ENCODE results near the gene UNC5B.

The UNC5B gene

GRCh38 chr10:71302874-71303568, 90.7 kb downstream of the UNC5B start:
- H3K27ac ChIP-seq (ENCODE audit: low read length) = no peak overlapping the region
- no peaks in the 10 kb centered on the region for H4K20me1 ChIP-seq (ENCODE audit: insufficient read depth, low read length)
- H3K36me3 ChIP-seq (replicated peaks; ENCODE audit: insufficient read depth, low read length) = no peaks in the 10 kb centered on the region
- H3K9me2 ChIP-seq (replicated peaks; ENCODE audit: insufficient read depth, low read length) = no peaks in the 10 kb centered on the region
- H2AFZ ChIP-seq (ENCODE audit: low read length) = no peak overlapping the region
- H3F3A ChIP-seq (ENCODE audit: insufficient read depth, low read length) = no peaks in the 10 kb centered on the region
- peak; percentile 68 for DNase-seq
- H3K4me1 ChIP-seq (ENCODE audit: low read length) = no peaks in the 10 kb centered on the region
- peaks cover 54% of the 10 kb centered on the region for H3K27me3 ChIP-seq (replicated peaks; ENCODE audit: insufficient read depth, low read length)
- H3K4me3 ChIP-seq (ENCODE audit: low read length) = no peak overlapping the region
- no peaks in the 10 kb centered on the region for H3K9me3 ChIP-seq (replicated peaks; ENCODE audit: insufficient read depth, low read length)
- TF ChIP-seq EZH2phosphoT487 (IDR thresholded peaks at IDR 0.05; ENCODE audit: low read length) (no peak), EZH2 (optimal IDR thresholded peaks at IDR 0.05; ENCODE audit: low read depth, low read length) (no peak)
- TF ChIP-seq, protein P1, sequence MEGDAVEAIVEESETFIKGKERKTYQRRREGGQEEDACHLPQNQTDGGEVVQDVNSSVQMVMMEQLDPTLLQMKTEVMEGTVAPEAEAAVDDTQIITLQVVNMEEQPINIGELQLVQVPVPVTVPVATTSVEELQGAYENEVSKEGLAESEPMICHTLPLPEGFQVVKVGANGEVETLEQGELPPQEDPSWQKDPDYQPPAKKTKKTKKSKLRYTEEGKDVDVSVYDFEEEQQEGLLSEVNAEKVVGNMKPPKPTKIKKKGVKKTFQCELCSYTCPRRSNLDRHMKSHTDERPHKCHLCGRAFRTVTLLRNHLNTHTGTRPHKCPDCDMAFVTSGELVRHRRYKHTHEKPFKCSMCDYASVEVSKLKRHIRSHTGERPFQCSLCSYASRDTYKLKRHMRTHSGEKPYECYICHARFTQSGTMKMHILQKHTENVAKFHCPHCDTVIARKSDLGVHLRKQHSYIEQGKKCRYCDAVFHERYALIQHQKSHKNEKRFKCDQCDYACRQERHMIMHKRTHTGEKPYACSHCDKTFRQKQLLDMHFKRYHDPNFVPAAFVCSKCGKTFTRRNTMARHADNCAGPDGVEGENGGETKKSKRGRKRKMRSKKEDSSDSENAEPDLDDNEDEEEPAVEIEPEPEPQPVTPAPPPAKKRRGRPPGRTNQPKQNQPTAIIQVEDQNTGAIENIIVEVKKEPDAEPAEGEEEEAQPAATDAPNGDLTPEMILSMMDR (IDR thresholded peaks at IDR 0.05; ENCODE audit: low read length) = peak; percentile 57
- no peak overlapping the region for H3K4me2 ChIP-seq (ENCODE audit: low read depth, low read length)
- H3K79me2 ChIP-seq (ENCODE audit: low read length) = no peaks in the 10 kb centered on the region
- no peak overlapping the region for H3K9ac ChIP-seq (ENCODE audit: low read length)

DNA sequence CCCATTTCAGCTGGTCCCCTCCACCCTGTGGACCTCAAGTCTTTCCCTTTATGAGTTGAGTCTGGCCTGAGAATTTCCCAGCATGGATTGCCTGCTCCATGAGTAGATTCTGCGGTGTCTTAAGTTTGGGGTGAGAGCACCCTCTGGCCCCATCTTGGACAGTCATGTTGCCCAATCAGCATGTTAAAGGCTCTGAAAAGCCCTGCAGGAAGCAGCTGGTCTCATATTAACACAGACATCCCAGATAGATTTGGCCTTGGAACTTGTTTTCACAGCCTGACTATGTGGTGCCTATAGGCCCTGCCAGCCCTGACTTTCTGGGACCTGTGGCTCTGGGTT, 91.2 kb downstream of the UNC5B start:
- DNase-seq = no peak
- Histone ChIP-seq H3K4me1 (ENCODE audit: low read length) (no peaks in the 10 kb centered on the region), H3K4me3 (ENCODE audit: low read length) (no peak overlapping the region), H3K79me2 (ENCODE audit: low read length) (no peaks in the 10 kb centered on the region), H3K9me2 (replicated peaks; ENCODE audit: insufficient read depth, low read length) (no peaks in the 10 kb centered on the region), H3K36me3 (replicated peaks; ENCODE audit: insufficient read depth, low read length) (no peaks in the 10 kb centered on the region), H4K20me1 (ENCODE audit: insufficient read depth, low read length) (no peaks in the 10 kb centered on the region), H3K4me2 (ENCODE audit: low read depth, low read length) (no peak overlapping the region), H3K27me3 (replicated peaks; ENCODE audit: insufficient read depth, low read length) (peaks cover 49% of the 10 kb centered on the region), H2AFZ (ENCODE audit: low read length) (no peak overlapping the region), H3K27ac (ENCODE audit: low read length) (no peak overlapping the region), H3K9ac (ENCODE audit: low read length) (no peak overlapping the region), H3F3A (ENCODE audit: insufficient read depth, low read length) (no peaks in the 10 kb centered on the region), H3K9me3 (replicated peaks; ENCODE audit: insufficient read depth, low read length) (no peaks in the 10 kb centered on the region)
- TF ChIP-seq, protein P1 (IDR thresholded peaks at IDR 0.05; ENCODE audit: low read length) = no peak
- TF ChIP-seq EZH2 (optimal IDR thresholded peaks at IDR 0.05; ENCODE audit: low read depth, low read length) = no peak
- no peak for TF ChIP-seq EZH2phosphoT487 (IDR thresholded peaks at IDR 0.05; ENCODE audit: low read length)

DNA sequence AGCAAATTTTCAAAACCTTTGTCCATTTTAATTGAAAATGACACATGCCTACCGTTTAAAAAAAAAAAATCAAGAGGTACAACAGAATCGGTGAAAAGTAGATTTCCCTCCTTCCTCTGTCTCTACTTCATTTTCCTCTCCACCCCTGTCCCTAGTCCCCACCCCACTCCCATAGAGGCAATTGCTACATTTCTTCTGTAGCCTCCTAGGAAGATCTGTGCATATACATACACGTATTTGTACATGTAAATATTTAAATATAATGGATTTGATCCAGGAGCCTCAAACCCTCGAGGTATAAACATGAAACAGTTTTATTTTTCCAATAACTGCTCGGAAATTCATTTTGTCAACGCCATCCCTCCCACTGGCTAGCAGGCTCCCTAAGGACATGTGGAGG, 92.5 kb downstream of the UNC5B start:
- Histone ChIP-seq H3F3A (ENCODE audit: insufficient read depth, low read length) (no peaks in the 10 kb centered on the region), H2AFZ (ENCODE audit: low read length) (no peak overlapping the region), H3K9me3 (replicated peaks; ENCODE audit: insufficient read depth, low read length) (no peaks in the 10 kb centered on the region), H3K9me2 (replicated peaks; ENCODE audit: insufficient read depth, low read length) (no peaks in the 10 kb centered on the region), H3K79me2 (ENCODE audit: low read length) (no peaks in the 10 kb centered on the region), H3K9ac (ENCODE audit: low read length) (no peak overlapping the region), H4K20me1 (ENCODE audit: insufficient read depth, low read length) (no peaks in the 10 kb centered on the region), H3K36me3 (replicated peaks; ENCODE audit: insufficient read depth, low read length) (no peaks in the 10 kb centered on the region), H3K4me1 (ENCODE audit: low read length) (0 out of 2 replicates have a peak, but pooled peaks cover 3% of the 10 kb centered on the region), H3K27ac (ENCODE audit: low read length) (no peak overlapping the region), H3K4me2 (ENCODE audit: low read depth, low read length) (no peak overlapping the region), H3K27me3 (replicated peaks; ENCODE audit: insufficient read depth, low read length) (peaks cover 35% of the 10 kb centered on the region), H3K4me3 (ENCODE audit: low read length) (no peak overlapping the region)
- TF ChIP-seq EZH2 (optimal IDR thresholded peaks at IDR 0.05; ENCODE audit: low read depth, low read length) (no peak), EZH2phosphoT487 (IDR thresholded peaks at IDR 0.05; ENCODE audit: low read length) (no peak)
- TF ChIP-seq, protein P1 (IDR thresholded peaks at IDR 0.05; ENCODE audit: low read length) = no peak
- DNase-seq = no peak
